GM19328 (cell line): Measurements from ENCODE around the gene ARID1A.
"Not testable (repeated sequence)": the region's sequence is repeated elsewhere in the genome, so short reads cannot be mapped to it uniquely, and the experiment has no call there.

Source experiments
- ATAC-seq: cut with Tn5 transposase; IDR thresholded peaks from one replicate; pipeline ENCODE4 v1.9.1; 2021; ENCODE audit warnings: mild to moderate bottlenecking, moderate library complexity; ENCODE audit not compliant: unreplicated experiment

ARID1A gene

GRCh38 chr1:26695356-26696118 lies at the start of gene ARID1A:
Gene ARID1A (plus strand): TSS chr1:26696015. CDS start chr1:26696404, 389 bp downstream.
- ATAC-seq = peak; percentile 42

GRCh38 chr1:26664802-26665201 lies 31.0 kb upstream of the ARID1A start:
- no peak for ATAC-seq

GRCh38 chr1:26666855-26667254 lies 29.0 kb upstream of the ARID1A start:
- ATAC-seq = no peak

GRCh38 chr1:26668106-26668786 lies 27.6 kb upstream of the ARID1A start:
- ATAC-seq = not testable (repeated sequence)

GRCh38 chr1:26677306-26678115 lies 18.3 kb upstream of the ARID1A start:
- ATAC-seq = no peak

- no peak for ATAC-seq
Measured at GRCh38 chr1:26684763-26685508, 10.9 kb upstream of the ARID1A start.

- no peak for ATAC-seq
Measured at GRCh38 chr1:26686795-26687194, 9.0 kb upstream of the ARID1A start.

- no peak for ATAC-seq
Measured at GRCh38 chr1:26689504-26689903, 6.3 kb upstream of the ARID1A start.

GRCh38 chr1:26690157-26690556 lies 5.7 kb upstream of the ARID1A start:
- no peak for ATAC-seq

GRCh38 chr1:26690576-26691031 lies 5.2 kb upstream of the ARID1A start:
- ATAC-seq = no peak

- ATAC-seq = no peak
Measured at GRCh38 chr1:26692211-26692792, 3.5 kb upstream of the ARID1A start.

- ATAC-seq = no peak
Measured at GRCh38 chr1:26692793-26693490, 2.9 kb upstream of the ARID1A start.

GRCh38 chr1:26693599-26694572 lies 1.9 kb upstream of the ARID1A start:
- no peak for ATAC-seq

- ATAC-seq = no peak
Measured at GRCh38 chr1:26694638-26695355, 1.0 kb upstream of the ARID1A start.

GRCh38 chr1:26696119-26696653 lies 371 bp downstream of the ARID1A start:
- ATAC-seq = no peak

GRCh38 chr1:26696654-26697430 lies 1.0 kb downstream of the ARID1A start:
- no peak for ATAC-seq

- no peak for ATAC-seq
Measured at GRCh38 chr1:26697431-26697977, 1.7 kb downstream of the ARID1A start.
